Mesenchymal stem cell (in vitro differentiated cells and primary cell): ENCODE measurements around the gene NECAB2.

ENCODE experiments used
- DNase-seq: peaks from one replicate; pipeline ENCODE4 v3.0.0-alpha.2; 2013
- H2AFZ ChIP-seq: one replicate; pipeline ENCODE4 v1.6.1; 2013; ENCODE audit warnings: low read depth, mild to moderate bottlenecking, control low read depth, inconsistent platforms, low read length, moderate library complexity
- H2AK5ac ChIP-seq: 2 replicates; pipeline ENCODE4 v1.6.1; 2013; ENCODE audit warnings: low read length, moderate library complexity, mild to moderate bottlenecking, inconsistent platforms; ENCODE audit not compliant: severe bottlenecking
- H2BK120ac ChIP-seq: one replicate; pipeline ENCODE4 v1.6.1; 2013; ENCODE audit warnings: low read depth, mild to moderate bottlenecking, inconsistent platforms, low read length, moderate library complexity
- H2BK12ac ChIP-seq, 2 experiments: one replicate each; pipeline ENCODE4 v1.6.1; 2013; ENCODE audit warnings: inconsistent platforms in 2 of 2, low read length in 2 of 2, mild to moderate bottlenecking in 2 of 2, moderate library complexity in 2 of 2, control low read depth in 1 of 2
- H2BK15ac ChIP-seq: one replicate; pipeline ENCODE4 v1.6.1; 2013; ENCODE audit warnings: mild to moderate bottlenecking, low read depth, inconsistent platforms; ENCODE audit not compliant: poor library complexity, severe bottlenecking
- H2BK5ac ChIP-seq: 2 replicates; pipeline ENCODE4 v1.6.1; 2013; ENCODE audit warnings: low read depth, mild to moderate bottlenecking, low read length, control low read depth, inconsistent platforms; ENCODE audit not compliant: poor library complexity, severe bottlenecking
- H3K14ac ChIP-seq, 2 experiments: one replicate each; pipeline ENCODE4 v1.6.1; 2013; ENCODE audit warnings: inconsistent platforms in 2 of 2, low read length in 2 of 2, control low read depth in 1 of 2, mild to moderate bottlenecking in 1 of 2, moderate library complexity in 1 of 2
- H3K18ac ChIP-seq, 2 experiments: one replicate each; pipeline ENCODE4 v1.6.1; 2013; ENCODE audit warnings: inconsistent platforms in 2 of 2, low read length in 2 of 2, control low read depth in 1 of 2, low read depth in 1 of 2, mild to moderate bottlenecking in 1 of 2
- H3K23ac ChIP-seq, 2 experiments: one replicate each; pipeline ENCODE4 v1.6.1; 2013; ENCODE audit warnings: inconsistent platforms in 2 of 2, low read length in 2 of 2, mild to moderate bottlenecking in 2 of 2, moderate library complexity in 2 of 2, control low read depth in 1 of 2
- H3K27ac ChIP-seq: 2 replicates; pipeline ENCODE4 v1.5.1; 2013; ENCODE audit warnings: mild to moderate bottlenecking, moderate library complexity, low read length, control low read depth, inconsistent platforms; ENCODE audit not compliant: poor library complexity, severe bottlenecking
- H3K27me3 ChIP-seq, 2 experiments: 2 replicates each; pipeline versions ENCODE4 v1.6.1 to v1.7.0; 2013; ENCODE audit warnings: low read length in 2 of 2, mild to moderate bottlenecking in 2 of 2, moderate library complexity in 2 of 2, control low read depth in 1 of 2, inconsistent platforms in 1 of 2; ENCODE audit not compliant: control insufficient read depth in 1 of 2, insufficient read depth in 1 of 2
- H3K36me3 ChIP-seq, 2 experiments: 2 replicates each; pipeline versions ENCODE4 v1.6.1 to v1.7.0; 2013; ENCODE audit warnings: low read length in 2 of 2, control low read depth in 1 of 2, inconsistent platforms in 1 of 2, low read depth in 1 of 2, mild to moderate bottlenecking in 1 of 2; ENCODE audit not compliant: insufficient read depth in 2 of 2, control insufficient read depth in 1 of 2
- H3K4ac ChIP-seq, 2 experiments: one replicate each; pipeline ENCODE4 v1.6.1; 2013; ENCODE audit warnings: inconsistent platforms in 2 of 2, low read length in 2 of 2, mild to moderate bottlenecking in 2 of 2, moderate library complexity in 2 of 2, control low read depth in 1 of 2, low read depth in 1 of 2
- H3K4me1 ChIP-seq: 2 replicates; pipeline ENCODE4 v1.6.1; 2013; ENCODE audit warnings: low read depth, low read length, control low read depth; ENCODE audit not compliant: control insufficient read depth, insufficient read depth
- H3K4me2 ChIP-seq: 2 replicates; pipeline ENCODE4 v1.6.1; 2013; ENCODE audit warnings: low read length, mild to moderate bottlenecking, inconsistent platforms; ENCODE audit not compliant: poor library complexity, severe bottlenecking
- H3K4me3 ChIP-seq, 2 experiments: 2 replicates each; pipeline versions ENCODE4 v1.5.1 to v1.7.0; 2013; ENCODE audit warnings: low read length in 2 of 2, mild to moderate bottlenecking in 2 of 2, control low read depth in 1 of 2, low read depth in 1 of 2; ENCODE audit not compliant: insufficient read depth in 1 of 2
- H3K79me1 ChIP-seq: replicated peaks from 2 replicates; pipeline ENCODE4 v1.6.1; 2013; ENCODE audit warnings: mild to moderate bottlenecking, control low read depth, low read length, inconsistent platforms; ENCODE audit not compliant: poor library complexity, severe bottlenecking
- H3K9ac ChIP-seq: 2 replicates; pipeline ENCODE4 v1.7.0; 2013; ENCODE audit warnings: mild to moderate bottlenecking, low read length, moderate library complexity
- H3K9me3 ChIP-seq: 2 replicates; pipeline ENCODE4 v1.7.0; 2013; ENCODE audit warnings: mild to moderate bottlenecking, low read length; ENCODE audit not compliant: control insufficient read depth
- H4K8ac ChIP-seq: one replicate; pipeline ENCODE4 v1.6.1; 2013; ENCODE audit warnings: inconsistent platforms, mild to moderate bottlenecking, low read length, moderate library complexity
- H4K91ac ChIP-seq: one replicate; pipeline ENCODE4 v1.6.1; 2013; ENCODE audit warnings: mild to moderate bottlenecking, low read length, inconsistent platforms
- WGBS: methylation state at CpG from one replicate; pipeline ENCODE4 v1.1.7; 2013; ENCODE audit warnings: mixed read lengths; 5-methylcytosine and 5-hydroxymethylcytosine counted together

Gene NECAB2

GRCh38 chr16:84047626-84048025 lies 79.6 kb downstream of the NECAB2 start:
- Histone ChIP-seq H3K27me3 (peaks cover 19 to 24% of the 10 kb centered on the region in 2 experiments), H3K79me1 (peaks cover 5% of the 10 kb centered on the region), H3K9ac (no peak overlapping the region), H2BK12ac (no peak overlapping the region), H2BK15ac (no peak overlapping the region), H3K14ac (no peak overlapping the region), H3K4me1 (peaks cover 4% of the 10 kb centered on the region), H3K27ac (no peak overlapping the region), H3K23ac (no peak overlapping the region), H3K4me3 (no peak overlapping the region), H3K36me3 (peaks cover 42 to 47% of the 10 kb centered on the region in 2 experiments), H2AFZ (no peak overlapping the region), H3K18ac (no peak overlapping the region), H2BK120ac (no peak overlapping the region), H3K4me2 (no peak overlapping the region), H3K4ac (no peak overlapping the region), H3K9me3 (no peaks in the 10 kb centered on the region), H2BK5ac (no peak overlapping the region), H4K8ac (no peak overlapping the region), H4K91ac (no peak overlapping the region), H2AK5ac (no peak overlapping the region)
- WGBS: 85% methylated on average over 6 of the region's 6 CpGs
- no peak for DNase-seq

- H3K4me2 ChIP-seq: no peak overlapping the region
- H3K18ac ChIP-seq: no peak overlapping the region
- H2BK12ac ChIP-seq: no peak overlapping the region
- H3K27me3 ChIP-seq: peaks cover 13 to 18% of the 10 kb centered on the region in 2 experiments
- no peak overlapping the region for H3K4me3 ChIP-seq
- no peak overlapping the region for H3K4ac ChIP-seq
- peaks cover 49 to 51% of the 10 kb centered on the region in 2 experiments for H3K36me3 ChIP-seq
- H3K14ac ChIP-seq: no peak overlapping the region
- H3K4me1 ChIP-seq: no peaks in the 10 kb centered on the region
- no peak overlapping the region for H4K8ac ChIP-seq
- no peak overlapping the region for H2AK5ac ChIP-seq
- no peak overlapping the region for H2AFZ ChIP-seq
- WGBS: 97% methylated on average over 7 of the region's 7 CpGs
- H3K9me3 ChIP-seq: no peaks in the 10 kb centered on the region
- H4K91ac ChIP-seq: no peak overlapping the region
- H2BK15ac ChIP-seq: no peak overlapping the region
- H2BK120ac ChIP-seq: no peak overlapping the region
- peaks cover 8% of the 10 kb centered on the region for H3K79me1 ChIP-seq
- DNase-seq: no peak
- H2BK5ac ChIP-seq: no peak overlapping the region
- H3K23ac ChIP-seq: no peak overlapping the region
- H3K9ac ChIP-seq: no peak overlapping the region
- H3K27ac ChIP-seq: no peak overlapping the region
Observed at GRCh38 chr16:84048270-84048669, 80.2 kb downstream of the NECAB2 start.

DNA sequence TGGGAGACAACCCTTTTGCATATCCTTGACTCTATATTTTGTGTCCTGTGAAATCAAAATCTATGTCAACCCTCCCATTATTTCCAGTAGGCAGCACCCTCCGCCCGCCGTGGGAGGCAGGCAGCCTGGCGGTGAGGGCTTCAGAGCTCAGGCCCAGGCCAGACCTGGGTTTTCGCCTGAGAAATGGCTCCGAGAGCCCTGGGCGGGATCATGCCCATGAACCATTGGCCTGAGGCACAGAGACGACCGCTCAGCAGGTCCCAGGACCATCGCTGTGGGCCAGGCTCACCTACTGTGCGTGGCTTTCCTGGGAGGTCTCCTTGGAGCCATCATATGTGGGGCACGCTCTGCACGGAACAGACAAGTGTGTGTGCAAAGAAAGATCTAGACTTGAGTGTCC lies 80.8 kb downstream of the NECAB2 start:
- H3K18ac ChIP-seq: no peak overlapping the region
- H2BK120ac ChIP-seq: no peak overlapping the region
- peaks cover 9% of the 10 kb centered on the region for H3K79me1 ChIP-seq
- H3K4me3 ChIP-seq: no peak overlapping the region
- no peak overlapping the region for H3K9ac ChIP-seq
- DNase-seq: no peak
- 93% methylated on average over 13 of the region's 13 CpGs for WGBS
- H3K23ac ChIP-seq: no peak overlapping the region
- H3K4me1 ChIP-seq: no peaks in the 10 kb centered on the region
- H2AK5ac ChIP-seq: no peak overlapping the region
- peaks cover 53 to 55% of the 10 kb centered on the region in 2 experiments for H3K36me3 ChIP-seq
- no peak overlapping the region for H3K14ac ChIP-seq
- no peak overlapping the region for H4K91ac ChIP-seq
- H2BK12ac ChIP-seq: no peak overlapping the region
- H3K9me3 ChIP-seq: no peaks in the 10 kb centered on the region
- H4K8ac ChIP-seq: no peak overlapping the region
- H3K27ac ChIP-seq: no peak overlapping the region
- H3K4ac ChIP-seq: no peak overlapping the region
- no peak overlapping the region for H2AFZ ChIP-seq
- peaks cover 9 to 12% of the 10 kb centered on the region in 2 experiments for H3K27me3 ChIP-seq
- H3K4me2 ChIP-seq: no peak overlapping the region
- no peak overlapping the region for H2BK15ac ChIP-seq
- H2BK5ac ChIP-seq: no peak overlapping the region

DNA sequence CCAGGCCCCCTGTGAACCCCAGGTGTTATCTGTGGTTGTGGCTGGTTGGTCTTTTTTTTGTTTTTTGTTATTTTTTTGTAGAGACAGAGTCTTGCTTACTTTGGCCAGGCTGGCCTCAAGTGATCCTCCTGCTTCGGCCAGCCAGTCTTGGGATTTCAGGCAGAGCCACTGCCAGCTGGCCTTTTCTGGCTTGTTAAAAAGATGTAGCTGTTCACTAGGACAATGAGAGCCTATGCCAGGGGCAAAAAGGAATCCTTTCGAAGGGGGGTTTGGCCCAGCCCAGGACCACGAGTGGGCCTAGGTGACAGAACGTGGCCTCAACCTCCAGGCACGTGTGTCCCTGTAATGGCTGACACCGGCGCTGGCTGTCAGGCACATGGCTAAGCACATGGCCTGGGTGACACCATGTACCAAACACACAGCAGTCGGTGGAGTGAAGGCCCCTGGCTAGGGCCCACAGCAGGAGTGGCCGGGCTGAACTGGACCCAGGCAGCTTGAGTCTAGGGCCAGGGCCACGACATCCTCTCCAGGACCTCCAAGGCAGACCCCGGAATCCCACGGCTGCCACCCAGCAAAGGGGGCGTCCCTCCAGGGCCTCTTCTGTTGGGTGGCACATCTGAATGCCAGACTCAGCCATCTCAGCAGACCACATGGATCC lies 81.5 kb downstream of the NECAB2 start:
- H3K9ac ChIP-seq: no peak overlapping the region
- no peak overlapping the region for H2BK15ac ChIP-seq
- WGBS: 92% methylated on average over 13 of the region's 13 CpGs
- no peaks in the 10 kb centered on the region for H3K9me3 ChIP-seq
- no peak overlapping the region for H3K4me3 ChIP-seq
- no peak for DNase-seq
- H4K91ac ChIP-seq: no peak overlapping the region
- H3K4ac ChIP-seq: no peak overlapping the region
- no peak overlapping the region for H2BK5ac ChIP-seq
- peaks cover 9% of the 10 kb centered on the region for H3K79me1 ChIP-seq
- peak overlapping the region in 1 of 2 experiments; percentile 7 for H2BK12ac ChIP-seq
- no peak overlapping the region for H3K27ac ChIP-seq
- H3K36me3 ChIP-seq: peaks cover 60 to 61% of the 10 kb centered on the region in 2 experiments
- no peak overlapping the region for H2AK5ac ChIP-seq
- H3K4me1 ChIP-seq: no peaks in the 10 kb centered on the region
- no peak overlapping the region for H2BK120ac ChIP-seq
- no peak overlapping the region for H4K8ac ChIP-seq
- H3K4me2 ChIP-seq: no peak overlapping the region
- peaks cover 6 to 8% of the 10 kb centered on the region in 2 experiments for H3K27me3 ChIP-seq
- no peak overlapping the region for H3K23ac ChIP-seq
- no peak overlapping the region for H3K14ac ChIP-seq
- H3K18ac ChIP-seq: no peak overlapping the region
- H2AFZ ChIP-seq: no peak overlapping the region
